NT2/D1 (cell line): Measurements from ENCODE around the gene SCAMP1.

ENCODE experiments used
- DNase-seq: peaks from one replicate; pipeline ENCODE4 v3.0.0-alpha.2; 2011; ENCODE audit warnings: low read depth, low spot score
- H3K27me3 ChIP-seq: 2 replicates; pipeline ENCODE4 v1.6.0; 2011; ENCODE audit warnings: mild to moderate bottlenecking; ENCODE audit not compliant: insufficient read length, insufficient read depth
- H3K36me3 ChIP-seq: 2 replicates; pipeline ENCODE4 v1.6.1; 2011; ENCODE audit warnings: mild to moderate bottlenecking, low read length, mixed read lengths; ENCODE audit not compliant: insufficient read depth, insufficient read length
- H3K4me1 ChIP-seq: 2 replicates; pipeline ENCODE4 v1.5.1; 2011; ENCODE audit not compliant: insufficient read depth, insufficient read length
- H3K4me3 ChIP-seq: 2 replicates; pipeline ENCODE4 v1.5.1; 2011; ENCODE audit warnings: low read depth; ENCODE audit not compliant: insufficient read length
- H3K9ac ChIP-seq: 2 replicates; pipeline ENCODE4 v1.6.0; 2011; ENCODE audit warnings: low read depth; ENCODE audit not compliant: insufficient read length
- H3K9me3 ChIP-seq: 2 replicates; pipeline ENCODE4 v1.5.1; 2011; ENCODE audit warnings: mild to moderate bottlenecking, low read length; ENCODE audit not compliant: insufficient read depth
- SUZ12 ChIP-seq: IDR thresholded peaks from 2 replicates; pipeline ENCODE4 v1.6.1; 2011; ENCODE audit not compliant: insufficient read length, insufficient read depth; ENCODE audit errors: extremely low read depth
- YY1 ChIP-seq: IDR thresholded peaks from 2 replicates; pipeline ENCODE4 v1.6.1; 2011; ENCODE audit not compliant: insufficient read length, insufficient read depth
- ZNF274 ChIP-seq: IDR thresholded peaks from 2 replicates; pipeline ENCODE4 v1.6.1; 2011; ENCODE audit warnings: mild to moderate bottlenecking, low read depth, low read length

The SCAMP1 gene

DNA sequence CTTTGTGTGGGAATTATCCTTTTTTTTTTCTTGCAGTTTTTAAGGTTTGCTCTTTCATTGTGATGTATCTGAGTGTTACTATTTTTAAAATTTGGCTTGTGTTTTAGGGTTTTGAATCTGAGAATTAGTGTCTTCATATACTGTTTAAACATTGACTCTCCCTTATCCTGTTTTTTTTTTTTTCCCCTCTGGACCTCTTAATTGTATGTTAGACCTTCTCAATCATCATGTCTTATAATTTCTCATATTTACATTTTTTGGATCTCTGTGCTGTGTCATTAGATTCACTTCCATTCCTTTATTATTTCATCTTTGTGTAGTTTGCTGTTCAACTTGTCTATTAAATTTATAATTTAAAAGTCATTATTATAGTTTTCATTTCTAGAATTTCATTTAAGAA lies 47.0 kb downstream of the SCAMP1 start:
- H3K9me3 ChIP-seq: no peaks in the 10 kb centered on the region; the same call in 1 of the 2 replicates

DNA sequence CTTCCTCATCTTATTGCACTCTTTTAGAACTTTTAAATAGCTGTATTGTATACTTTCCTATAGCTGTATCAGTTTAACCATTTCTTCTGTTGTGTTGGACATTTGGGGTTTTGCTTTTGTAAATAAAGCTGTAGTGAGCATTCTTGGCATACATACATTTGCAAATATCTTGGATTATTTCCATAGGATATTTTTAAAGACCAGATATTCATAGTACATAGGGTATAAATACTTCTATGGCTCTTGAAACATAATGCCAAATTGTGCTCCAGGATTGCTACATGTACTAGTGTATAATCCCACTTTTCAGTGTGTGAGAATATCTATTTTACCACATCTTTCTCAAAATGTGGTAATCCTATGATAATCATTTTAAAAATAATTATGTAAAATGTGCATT lies 51.2 kb downstream of the SCAMP1 start:
- H3K9me3 ChIP-seq: no peaks in the 10 kb centered on the region; the same call in 1 of the 2 replicates
- H3K9ac ChIP-seq: no peak overlapping the region
- H3K27me3 ChIP-seq: no peaks in the 10 kb centered on the region
- no peak for TF ChIP-seq ZNF274
- no peak for TF ChIP-seq YY1
- no peak for TF ChIP-seq SUZ12
- H3K4me1 ChIP-seq: no peaks in the 10 kb centered on the region
- H3K36me3 ChIP-seq: no peaks in the 10 kb centered on the region
- H3K4me3 ChIP-seq: no peak overlapping the region
- no peak for DNase-seq

More for the DNA sequence above, 47.0 kb downstream of the SCAMP1 start:
- Histone ChIP-seq H3K36me3 (no peaks in the 10 kb centered on the region), H3K4me1 (no peaks in the 10 kb centered on the region), H3K9ac (no peak overlapping the region), H3K27me3 (no peaks in the 10 kb centered on the region), H3K4me3 (no peak overlapping the region)
- no peak for DNase-seq
- TF ChIP-seq YY1 (no peak), ZNF274 (no peak), SUZ12 (no peak)

DNA sequence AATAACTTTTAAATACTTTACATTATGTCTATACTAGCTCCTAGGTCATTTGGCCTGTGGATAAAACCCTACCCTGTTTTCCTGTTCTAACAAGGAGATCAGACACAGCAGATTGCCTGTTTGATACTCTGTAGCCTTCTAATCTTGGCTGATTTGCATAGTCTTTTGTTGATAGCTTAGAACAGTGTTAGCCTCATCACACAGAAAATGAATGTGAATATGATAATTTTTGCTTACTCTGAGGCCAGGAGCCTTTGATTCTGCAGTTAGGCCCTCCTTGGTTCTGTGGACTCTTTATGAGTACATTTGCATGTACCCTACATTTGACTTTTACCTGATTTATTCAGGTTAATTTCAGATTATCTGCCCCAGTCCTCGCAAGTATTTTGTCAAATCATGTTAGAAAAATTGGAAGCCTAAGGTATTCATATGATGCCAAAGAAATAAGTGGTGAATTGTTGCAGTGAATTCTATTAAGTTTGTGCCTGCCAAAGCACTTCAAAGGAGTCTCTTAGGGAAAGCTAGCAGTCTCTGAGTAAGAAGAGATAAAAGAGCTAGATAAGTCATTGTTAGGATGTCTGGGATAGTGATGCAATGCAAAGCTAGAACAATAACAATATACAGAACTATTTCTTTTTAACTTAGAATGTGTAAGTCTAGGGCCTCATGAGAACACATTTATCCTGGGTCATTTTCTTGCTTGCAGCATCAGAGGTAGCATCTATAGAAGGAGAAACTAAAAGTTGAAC lies 56.4 kb downstream of the SCAMP1 start:
- H3K9me3 ChIP-seq: no peaks in the 10 kb centered on the region
- no peaks in the 10 kb centered on the region for H3K36me3 ChIP-seq
- no peaks in the 10 kb centered on the region for H3K4me1 ChIP-seq
- H3K9ac ChIP-seq: no peak overlapping the region
- H3K4me3 ChIP-seq: no peak overlapping the region
- no peak for TF ChIP-seq SUZ12
- no peak for TF ChIP-seq ZNF274
- TF ChIP-seq YY1: no peak
- H3K27me3 ChIP-seq: no peaks in the 10 kb centered on the region
- no peak for DNase-seq

DNA sequence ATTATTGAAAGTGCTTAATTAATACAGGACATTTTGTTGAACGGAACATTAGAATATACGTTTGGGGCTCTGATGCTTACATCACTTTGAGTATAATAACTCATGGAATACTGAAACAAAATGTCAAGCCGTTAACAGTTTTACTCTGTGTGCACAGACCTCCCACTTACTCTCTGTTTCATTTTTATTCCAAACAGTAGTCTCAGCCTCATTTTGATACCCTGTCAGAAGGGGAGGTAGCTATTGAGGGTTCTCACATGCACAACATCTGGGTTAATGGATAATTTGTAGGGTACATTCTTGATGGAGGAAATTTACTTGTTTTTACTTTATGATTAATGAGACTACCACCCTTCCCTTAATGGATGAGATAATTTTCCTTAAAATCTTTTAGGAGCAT lies 59.0 kb downstream of the SCAMP1 start:
- no peaks in the 10 kb centered on the region for H3K9me3 ChIP-seq
- no peaks in the 10 kb centered on the region for H3K4me1 ChIP-seq
- DNase-seq: no peak
- H3K9ac ChIP-seq: no peak overlapping the region
- no peak for TF ChIP-seq YY1
- no peak for TF ChIP-seq SUZ12
- no peak for TF ChIP-seq ZNF274
- no peak overlapping the region for H3K4me3 ChIP-seq
- no peaks in the 10 kb centered on the region for H3K27me3 ChIP-seq
- no peaks in the 10 kb centered on the region for H3K36me3 ChIP-seq

DNA sequence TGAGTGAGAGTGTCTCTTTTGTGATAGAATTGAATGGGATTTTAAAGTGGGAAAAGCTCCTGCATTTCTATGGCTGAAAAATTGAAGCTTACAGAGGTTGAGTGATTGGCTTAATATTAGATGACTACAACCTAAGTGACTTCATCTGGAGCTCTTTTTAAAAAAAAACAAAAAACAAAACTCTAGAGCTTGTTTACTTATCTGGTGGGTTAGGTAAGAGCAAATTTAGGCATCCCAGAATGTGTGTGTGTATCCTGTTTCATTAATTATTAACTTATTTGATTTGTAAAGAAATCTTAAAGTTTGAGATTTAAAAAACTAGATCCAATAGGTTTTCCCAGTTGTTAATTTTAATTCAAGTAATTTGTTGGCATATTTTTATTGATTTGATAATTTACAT lies 60.1 kb downstream of the SCAMP1 start:
- no peaks in the 10 kb centered on the region for H3K36me3 ChIP-seq
- TF ChIP-seq ZNF274: no peak
- no peak for TF ChIP-seq YY1

DNA sequence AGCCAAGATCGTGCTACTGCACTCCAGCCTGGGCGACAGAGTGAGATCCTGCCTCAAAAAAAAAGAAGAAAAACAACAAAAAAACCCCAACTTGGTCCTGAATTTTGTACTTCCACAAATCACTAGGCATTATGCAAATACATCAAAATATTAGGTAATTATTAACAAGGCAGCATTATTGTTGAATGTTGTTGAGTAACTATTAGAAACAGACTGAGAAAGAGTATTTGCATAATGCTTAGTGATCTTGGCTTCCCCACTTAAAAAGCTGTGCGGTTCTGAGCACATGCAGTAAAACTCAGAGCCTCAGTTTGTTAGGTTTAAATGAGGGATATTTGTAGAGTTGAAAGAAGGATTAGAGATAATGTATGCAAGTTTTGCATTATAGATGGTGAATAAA lies 64.2 kb downstream of the SCAMP1 start:
- Histone ChIP-seq H3K4me3 (no peak overlapping the region), H3K27me3 (no peaks in the 10 kb centered on the region), H3K36me3 (no peaks in the 10 kb centered on the region), H3K9me3 (no peaks in the 10 kb centered on the region), H3K4me1 (no peaks in the 10 kb centered on the region), H3K9ac (no peak overlapping the region)
- TF ChIP-seq YY1: no peak
- no peak for TF ChIP-seq SUZ12
- TF ChIP-seq ZNF274: no peak
- no peak for DNase-seq

More for the DNA sequence above, 60.1 kb downstream of the SCAMP1 start:
- H3K4me3 ChIP-seq: no peak overlapping the region
- no peaks in the 10 kb centered on the region for H3K27me3 ChIP-seq
- H3K9me3 ChIP-seq: no peaks in the 10 kb centered on the region
- no peak for DNase-seq
- H3K9ac ChIP-seq: no peak overlapping the region
- no peaks in the 10 kb centered on the region for H3K4me1 ChIP-seq

DNA sequence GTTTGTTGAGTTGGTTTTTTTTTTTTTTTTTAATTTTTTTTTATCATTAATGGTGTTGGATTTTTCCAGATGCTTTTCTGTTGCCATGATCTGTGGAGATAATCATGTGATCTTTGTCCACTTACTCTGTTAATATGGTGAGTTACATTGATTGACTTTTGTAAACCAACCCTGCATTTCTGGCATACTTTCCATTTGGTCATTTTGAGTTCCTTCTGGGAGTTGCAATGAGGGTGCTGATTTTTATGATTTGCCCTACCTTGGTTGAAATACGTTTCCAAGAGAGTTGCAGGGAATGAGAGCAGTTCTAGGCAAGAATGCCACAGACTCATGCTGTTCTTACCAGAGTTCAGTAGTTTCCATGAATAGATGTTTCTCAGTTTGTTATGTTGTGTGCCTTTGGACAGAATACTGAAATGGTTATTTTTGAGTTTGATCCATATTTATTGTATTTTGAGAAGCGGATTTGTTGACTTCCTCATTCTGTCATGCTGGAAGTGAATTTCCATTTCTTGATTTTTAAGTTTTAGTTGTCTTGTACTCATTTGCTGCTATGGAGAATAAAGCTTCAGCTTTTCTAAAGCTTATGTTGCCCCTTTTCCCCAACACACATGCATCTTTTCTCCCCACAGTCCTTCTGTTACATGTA lies 69.0 kb downstream of the SCAMP1 start:
- no peaks in the 10 kb centered on the region for H3K27me3 ChIP-seq
- no peak overlapping the region for H3K9ac ChIP-seq
- H3K36me3 ChIP-seq: no peaks in the 10 kb centered on the region
- no peak overlapping the region for H3K4me3 ChIP-seq
- TF ChIP-seq ZNF274: no peak
- TF ChIP-seq SUZ12: no peak
- TF ChIP-seq YY1: no peak
- no peaks in the 10 kb centered on the region for H3K9me3 ChIP-seq
- no peak for DNase-seq
- no peaks in the 10 kb centered on the region for H3K4me1 ChIP-seq
